KBM-7 (cell line): Measurements from ENCODE around the gene FJX1.
A peak's percentile ranks its signal among the peaks of the same experiment; 100 is the strongest.

Source experiments
- DNase-seq: peaks from one replicate; pipeline ENCODE4 v3.0.0-alpha.2; 2015
- in situ Hi-C: fragments of 300-500 bp; cut with MboI; formaldehyde crosslinking; loops from 2 replicates; pipeline ENCODE4 v1.14.3; 2020; ENCODE audit warnings: low sequenced_read_pairs, low pct_unique_long_range_greater_than_20kb, mixed read lengths

Gene FJX1

DNA sequence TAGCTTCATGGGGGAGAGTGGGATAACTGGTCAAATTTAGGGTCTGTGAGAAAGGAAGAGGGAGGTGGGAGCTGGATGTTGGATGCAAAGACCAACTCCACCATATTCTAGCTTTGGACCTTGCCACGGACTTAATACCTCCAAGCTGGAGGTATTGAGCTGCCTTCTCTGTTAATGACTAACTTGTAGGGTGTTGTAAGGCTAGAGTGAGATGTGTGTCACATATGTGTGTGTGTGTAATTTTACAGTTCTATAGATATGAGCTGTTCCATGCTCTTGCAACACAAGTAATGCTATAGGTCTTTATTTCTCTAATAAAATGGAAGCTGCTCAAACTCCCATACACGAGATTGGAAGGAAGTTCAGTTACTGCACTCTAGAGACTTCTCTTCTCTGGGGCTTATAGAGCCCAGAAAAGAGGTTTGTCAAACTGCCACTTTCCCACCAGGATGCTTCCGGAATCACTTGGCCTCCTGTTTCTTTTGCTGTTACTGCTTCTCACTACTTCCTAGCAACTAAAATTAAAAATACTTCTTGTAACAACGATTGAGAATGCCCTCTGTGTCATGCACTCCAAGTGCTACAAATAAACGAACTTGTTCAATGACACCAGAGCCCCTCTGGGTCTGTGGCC is 16.0 kb upstream of the FJX1 start:
- in situ Hi-C loops: loop anchor here (25.0 kb wide), 3 partner anchors 535 to 885 kb away; no protein-coding TSS in a partner anchor
- DNase-seq: no peak

DNA sequence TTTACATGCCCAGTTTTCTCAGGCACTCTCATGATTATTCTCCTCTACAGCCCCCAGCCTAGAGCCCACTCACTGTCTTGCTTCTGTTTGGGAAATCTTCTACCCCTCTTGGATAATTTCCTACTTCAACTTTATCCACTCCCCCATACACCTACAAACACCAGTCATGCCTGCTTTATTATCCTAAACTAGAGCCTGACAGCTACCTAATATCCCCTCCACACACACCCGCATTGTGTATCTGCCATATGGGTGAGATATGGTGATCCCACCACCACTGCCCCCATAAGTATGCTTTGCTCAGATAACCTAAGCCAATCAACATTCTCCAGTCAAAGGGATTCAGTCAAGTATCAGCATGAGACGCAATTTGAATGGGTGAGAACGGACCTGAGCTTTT is 15.3 kb upstream of the FJX1 start:
- no peak for DNase-seq
- in situ Hi-C loops: loop anchor here (25.0 kb wide), 3 partner anchors 534 to 884 kb away; no protein-coding TSS in a partner anchor

DNA sequence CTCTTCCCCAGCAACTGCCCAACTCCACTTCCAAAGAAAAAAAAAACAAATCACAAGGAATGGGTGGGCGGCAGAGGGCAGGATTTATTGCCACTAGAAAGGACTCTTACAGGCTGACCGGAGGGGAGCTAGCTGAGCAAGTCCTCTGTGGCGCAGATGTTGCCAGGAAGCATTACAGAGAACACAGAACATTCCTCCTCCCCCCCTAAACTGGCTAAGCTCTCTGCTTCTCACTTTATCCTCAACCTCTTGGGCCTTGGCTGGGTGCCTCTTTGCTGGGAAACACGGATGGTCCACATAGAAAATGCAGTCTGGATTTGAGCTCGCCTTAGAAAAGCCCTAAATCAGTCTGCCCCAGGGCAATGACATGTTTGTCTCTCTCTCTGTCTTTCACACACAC is 12.6 kb upstream of the FJX1 start:
- no peak for DNase-seq
- in situ Hi-C loops: loop anchor here (25.0 kb wide), 3 partner anchors 532 to 882 kb away; no protein-coding TSS in a partner anchor

DNA sequence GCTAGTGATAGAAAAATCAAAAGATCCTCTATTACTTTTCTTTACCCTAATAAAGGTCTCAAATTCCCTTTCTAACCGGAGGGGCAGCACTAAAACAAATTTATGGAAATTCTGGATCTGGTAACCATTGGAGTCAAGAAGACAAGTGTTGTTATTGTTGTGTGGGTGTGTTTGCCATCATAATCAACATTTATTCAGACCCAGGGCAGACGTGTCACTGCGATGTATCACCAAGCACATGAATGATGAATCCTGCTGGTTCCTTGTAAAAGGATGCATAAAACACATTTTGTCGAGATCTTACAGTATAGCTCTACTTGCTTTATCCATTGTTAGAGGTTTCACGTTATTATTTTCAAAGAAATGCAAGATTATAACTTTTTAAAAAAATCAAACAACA is 12.1 kb upstream of the FJX1 start:
- no peak for DNase-seq
- in situ Hi-C loops: loop anchor here (25.0 kb wide), 3 partner anchors 531 to 881 kb away; no protein-coding TSS in a partner anchor

DNA sequence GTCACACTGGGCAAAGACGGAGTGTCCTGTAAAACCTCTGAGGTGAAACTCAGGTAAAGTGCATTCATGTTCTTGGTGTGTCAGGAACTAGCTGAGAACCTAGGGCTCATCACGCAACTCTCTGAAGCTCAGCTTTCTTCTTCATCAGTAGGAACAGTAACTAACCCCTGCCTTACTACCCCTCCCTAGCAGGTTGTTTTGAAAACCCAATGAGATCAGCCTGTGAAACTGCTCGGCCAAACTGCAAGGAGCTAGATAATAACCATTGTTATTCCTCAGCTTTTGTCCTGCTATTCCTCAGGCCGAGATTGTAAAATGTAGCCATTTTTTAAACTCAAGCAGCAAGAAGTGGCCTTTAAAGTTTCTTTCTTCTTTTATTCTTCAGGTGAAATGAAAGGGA is 9.8 kb upstream of the FJX1 start:
- DNase-seq: no peak
- in situ Hi-C loops: loop anchor here (25.0 kb wide), 3 partner anchors 529 to 879 kb away; no protein-coding TSS in a partner anchor

DNA sequence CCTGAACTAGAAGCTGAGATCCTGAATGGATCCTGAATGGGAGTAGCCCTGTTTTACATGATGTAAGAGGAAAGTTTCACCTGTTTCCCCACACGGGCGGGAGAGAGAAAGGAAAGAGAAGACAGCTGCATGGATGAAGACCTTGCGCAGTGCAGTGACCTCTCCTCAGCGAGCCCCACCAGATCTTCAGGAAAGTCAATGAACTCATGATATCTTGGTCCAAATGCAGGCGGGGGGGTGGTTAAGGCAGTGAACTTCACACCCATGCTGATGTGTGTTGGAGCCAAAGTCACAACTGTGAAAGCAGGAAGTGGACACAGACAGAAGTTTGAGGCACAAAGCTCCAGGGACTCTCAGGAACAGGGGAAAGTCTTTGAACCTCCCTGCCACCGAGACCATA is 8.6 kb upstream of the FJX1 start:
- in situ Hi-C loops: loop anchor here (25.0 kb wide), 3 partner anchors 528 to 878 kb away; no protein-coding TSS in a partner anchor
- DNase-seq: no peak

DNA sequence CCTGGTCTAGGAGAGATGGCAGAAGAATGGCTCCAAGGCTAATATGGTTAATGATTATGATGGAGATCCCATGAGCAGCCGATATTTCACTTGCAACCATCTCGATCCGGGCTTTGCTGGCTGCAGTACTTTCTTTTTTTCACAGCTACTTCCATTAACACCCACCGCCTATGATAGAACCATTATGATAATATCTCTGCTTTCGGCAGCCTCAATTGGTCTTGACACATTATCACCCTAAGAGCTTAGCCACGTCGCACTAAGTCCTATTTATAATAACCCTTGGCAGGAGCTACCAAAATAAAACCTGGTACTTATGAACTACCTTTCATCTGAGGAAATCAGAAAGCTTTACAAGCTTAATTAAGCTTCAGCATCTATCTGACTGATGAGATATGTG is 7.6 kb upstream of the FJX1 start:
- in situ Hi-C loops: loop anchor here (25.0 kb wide), 3 partner anchors 527 to 877 kb away; no protein-coding TSS in a partner anchor
- DNase-seq: no peak

DNA sequence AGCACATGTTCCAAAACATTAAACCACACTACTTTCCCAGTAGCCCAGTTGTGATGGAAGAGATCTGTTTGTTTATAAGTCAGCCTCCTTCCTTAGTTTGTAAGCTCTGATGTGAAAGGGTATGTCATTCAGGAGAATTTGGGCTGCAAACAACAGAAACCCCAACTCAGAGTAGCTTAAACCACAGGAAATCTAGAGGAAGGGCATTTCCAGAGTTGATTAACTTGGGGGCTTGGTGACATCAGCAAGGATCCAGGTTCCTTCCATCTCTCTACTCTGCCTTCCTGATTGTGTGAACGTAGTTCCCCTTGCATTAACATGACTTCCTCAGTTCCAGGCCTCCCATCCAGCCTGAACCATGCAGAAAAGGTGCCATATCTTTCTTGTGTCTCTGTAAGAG is 6.5 kb upstream of the FJX1 start:
- in situ Hi-C loops: loop anchor here (25.0 kb wide), 3 partner anchors 526 to 876 kb away; no protein-coding TSS in a partner anchor
- no peak for DNase-seq

DNA sequence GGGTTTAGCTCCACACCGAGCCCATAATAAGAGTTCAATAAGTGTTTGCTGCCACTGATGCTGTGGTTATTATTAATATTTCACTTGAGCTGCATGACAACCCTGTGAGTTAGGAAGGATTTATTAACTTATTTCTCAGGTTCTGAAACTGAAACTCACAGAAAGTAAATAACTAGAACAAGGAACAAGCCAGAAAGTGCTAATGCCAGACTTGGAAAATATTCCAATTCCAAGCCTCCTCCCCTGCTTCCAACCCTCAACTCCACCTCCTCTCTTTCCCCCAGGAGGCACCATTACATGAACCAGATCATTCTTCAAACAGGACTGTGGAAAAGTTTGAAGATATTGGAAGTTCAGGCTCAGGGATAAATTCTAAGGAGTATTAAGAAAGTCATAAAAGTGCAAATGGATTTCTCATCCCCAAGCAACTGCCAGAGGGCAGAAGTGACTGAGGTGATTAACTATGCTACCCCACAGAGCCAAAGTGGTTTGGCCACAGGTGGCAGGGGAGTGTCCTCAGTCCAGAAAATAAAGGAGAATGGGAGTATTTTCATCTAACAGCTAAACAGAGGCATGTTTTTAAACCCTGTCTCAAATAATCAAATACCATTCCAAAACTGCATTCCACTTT is 3.2 kb upstream of the FJX1 start:
- no peak for DNase-seq
- in situ Hi-C loops: loop anchor here (25.0 kb wide), 3 partner anchors 522 to 872 kb away; no protein-coding TSS in a partner anchor

DNA sequence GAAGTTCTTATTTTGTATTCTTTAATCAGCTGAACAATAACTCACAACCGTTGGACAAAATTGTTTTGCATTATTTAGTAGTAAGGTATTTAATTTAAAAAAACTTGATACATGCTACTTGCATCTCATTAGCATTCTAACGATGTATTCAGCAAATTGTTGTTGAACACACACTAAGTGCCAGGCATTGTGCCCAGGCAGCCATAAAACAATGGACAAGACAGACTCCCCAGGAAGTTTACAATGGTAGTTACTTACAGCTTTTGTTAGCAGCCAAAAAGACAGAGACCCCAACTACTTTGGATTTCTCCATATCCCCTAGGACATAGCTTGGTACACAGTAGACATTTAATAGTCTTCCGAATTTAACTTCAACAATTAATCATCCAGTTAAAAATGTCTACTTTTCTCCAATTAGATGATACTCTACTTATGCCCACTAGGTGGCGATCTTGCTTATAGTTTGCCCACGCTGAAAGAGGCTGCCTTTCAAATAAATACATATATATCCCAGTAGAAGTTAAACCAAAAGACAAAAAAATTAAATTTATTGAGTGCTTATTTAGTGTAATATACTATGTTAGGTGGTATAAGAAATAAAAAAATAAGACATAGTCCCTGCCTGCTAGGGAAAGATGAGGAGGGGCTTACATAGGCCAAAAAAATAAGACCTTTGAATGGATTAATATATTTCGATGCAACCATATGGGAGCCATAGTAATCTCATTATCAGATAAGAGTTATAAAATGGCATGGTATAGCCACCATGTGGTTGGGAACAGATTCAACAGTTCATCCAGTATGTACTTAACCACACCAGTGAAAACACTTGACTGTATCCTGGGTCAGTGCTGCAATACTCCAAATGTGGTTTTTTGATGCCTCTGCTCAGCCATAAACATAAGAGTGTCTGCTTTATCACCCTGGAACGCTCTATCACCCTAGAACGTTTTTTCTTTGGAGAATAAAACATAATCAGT is 2.0 kb upstream of the FJX1 start:
- peak; percentile 51 for DNase-seq
- in situ Hi-C loops: loop anchor here (25.0 kb wide), 3 partner anchors 521 to 871 kb away; no protein-coding TSS in a partner anchor

DNA sequence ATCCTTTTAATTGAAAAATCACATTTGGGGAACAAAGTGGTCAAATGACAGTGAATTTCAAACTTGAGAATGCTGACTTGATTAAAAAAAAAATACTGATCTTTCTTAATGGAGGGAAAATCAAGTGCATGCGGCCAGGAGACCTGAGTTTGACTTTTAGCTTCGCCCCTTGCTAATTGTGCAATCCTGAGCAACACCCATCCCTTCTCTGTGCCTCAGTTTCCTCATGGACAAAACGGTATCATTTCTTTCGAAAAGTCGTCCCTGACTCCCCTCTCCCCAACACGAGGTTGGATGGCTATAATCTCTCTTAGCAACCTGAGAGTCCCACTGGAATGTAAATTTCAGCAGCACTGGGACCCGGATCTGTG is 959 bp upstream of the FJX1 start:
- in situ Hi-C loops: loop anchor here (25.0 kb wide), 3 partner anchors 520 to 870 kb away; no protein-coding TSS in a partner anchor
- DNase-seq: no peak

DNA sequence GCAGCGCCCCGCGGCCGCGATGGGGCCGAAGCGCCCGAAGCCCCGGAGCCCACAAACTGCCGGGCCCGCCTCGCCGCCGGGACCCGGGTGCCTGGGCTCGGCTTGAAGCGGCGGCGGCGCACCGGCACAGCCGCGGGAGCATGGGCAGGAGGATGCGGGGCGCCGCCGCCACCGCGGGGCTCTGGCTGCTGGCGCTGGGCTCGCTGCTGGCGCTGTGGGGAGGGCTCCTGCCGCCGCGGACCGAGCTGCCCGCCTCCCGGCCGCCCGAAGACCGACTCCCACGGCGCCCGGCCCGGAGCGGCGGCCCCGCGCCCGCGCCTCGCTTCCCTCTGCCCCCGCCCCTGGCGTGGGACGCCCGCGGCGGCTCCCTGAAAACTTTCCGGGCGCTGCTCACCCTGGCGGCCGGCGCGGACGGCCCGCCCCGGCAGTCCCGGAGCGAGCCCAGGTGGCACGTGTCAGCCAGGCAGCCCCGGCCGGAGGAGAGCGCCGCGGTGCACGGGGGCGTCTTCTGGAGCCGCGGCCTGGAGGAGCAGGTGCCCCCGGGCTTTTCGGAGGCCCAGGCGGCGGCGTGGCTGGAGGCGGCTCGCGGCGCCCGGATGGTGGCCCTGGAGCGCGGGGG is 346 bp downstream of the FJX1 start:
- DNase-seq: no peak
- in situ Hi-C loops: loop anchor here (25.0 kb wide), 3 partner anchors 519 to 869 kb away; no protein-coding TSS in a partner anchor

DNA sequence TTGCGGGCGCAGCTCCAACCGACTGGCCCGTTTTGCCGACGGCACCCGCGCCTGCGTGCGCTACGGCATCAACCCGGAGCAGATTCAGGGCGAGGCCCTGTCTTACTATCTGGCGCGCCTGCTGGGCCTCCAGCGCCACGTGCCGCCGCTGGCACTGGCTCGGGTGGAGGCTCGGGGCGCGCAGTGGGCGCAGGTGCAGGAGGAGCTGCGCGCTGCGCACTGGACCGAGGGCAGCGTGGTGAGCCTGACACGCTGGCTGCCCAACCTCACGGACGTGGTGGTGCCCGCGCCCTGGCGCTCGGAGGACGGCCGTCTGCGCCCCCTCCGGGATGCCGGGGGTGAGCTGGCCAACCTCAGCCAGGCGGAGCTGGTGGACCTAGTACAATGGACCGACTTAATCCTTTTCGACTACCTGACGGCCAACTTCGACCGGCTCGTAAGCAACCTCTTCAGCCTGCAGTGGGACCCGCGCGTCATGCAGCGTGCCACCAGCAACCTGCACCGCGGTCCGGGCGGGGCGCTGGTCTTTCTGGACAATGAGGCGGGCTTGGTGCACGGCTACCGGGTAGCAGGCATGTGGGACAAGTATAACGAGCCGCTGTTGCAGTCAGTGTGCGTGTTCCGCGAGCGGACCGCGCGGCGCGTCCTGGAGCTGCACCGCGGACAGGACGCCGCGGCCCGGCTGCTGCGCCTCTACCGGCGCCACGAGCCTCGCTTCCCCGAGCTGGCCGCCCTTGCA is 1.0 kb downstream of the FJX1 start:
- in situ Hi-C loops: loop anchor here (25.0 kb wide), 3 partner anchors 518 to 868 kb away; no protein-coding TSS in a partner anchor
- peak; percentile 57 for DNase-seq

DNA sequence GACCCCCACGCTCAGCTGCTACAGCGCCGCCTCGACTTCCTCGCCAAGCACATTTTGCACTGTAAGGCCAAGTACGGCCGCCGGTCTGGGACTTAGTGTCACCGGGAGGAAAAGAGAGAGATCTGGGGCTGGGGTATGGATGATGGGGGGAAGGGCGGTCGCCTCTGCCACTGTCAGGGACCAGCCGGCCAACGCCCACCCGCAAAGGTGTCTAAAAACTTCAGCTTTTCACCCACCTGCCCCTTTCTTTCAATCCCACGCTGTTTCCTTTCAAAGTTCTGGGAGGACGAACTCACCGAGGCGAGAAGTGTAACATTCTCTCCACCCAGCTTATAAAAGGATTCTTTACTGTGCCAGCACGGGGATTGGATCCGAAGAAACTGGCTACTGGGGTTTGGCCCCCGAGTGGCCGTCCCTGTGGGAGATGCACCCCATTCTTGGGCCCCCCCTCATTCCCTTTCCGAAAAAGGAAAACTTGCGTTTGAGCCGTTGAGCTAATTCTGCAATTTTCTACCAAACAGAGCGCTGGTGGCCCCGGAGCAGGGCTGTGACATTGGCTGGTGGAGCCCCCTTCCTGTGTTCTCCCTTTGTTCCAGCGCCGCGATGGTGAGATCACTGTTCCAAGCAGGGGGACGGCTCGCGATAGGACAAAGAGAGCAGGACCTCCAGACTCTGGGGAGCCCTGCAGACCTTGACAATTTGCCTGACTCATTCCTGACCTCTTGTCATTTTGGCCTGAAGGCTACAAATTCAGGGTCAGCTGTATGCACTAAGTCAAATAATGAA is 1.8 kb downstream of the FJX1 start:
- DNase-seq: peak; percentile 32
- in situ Hi-C loops: loop anchor here (25.0 kb wide), 3 partner anchors 517 to 867 kb away; no protein-coding TSS in a partner anchor

DNA sequence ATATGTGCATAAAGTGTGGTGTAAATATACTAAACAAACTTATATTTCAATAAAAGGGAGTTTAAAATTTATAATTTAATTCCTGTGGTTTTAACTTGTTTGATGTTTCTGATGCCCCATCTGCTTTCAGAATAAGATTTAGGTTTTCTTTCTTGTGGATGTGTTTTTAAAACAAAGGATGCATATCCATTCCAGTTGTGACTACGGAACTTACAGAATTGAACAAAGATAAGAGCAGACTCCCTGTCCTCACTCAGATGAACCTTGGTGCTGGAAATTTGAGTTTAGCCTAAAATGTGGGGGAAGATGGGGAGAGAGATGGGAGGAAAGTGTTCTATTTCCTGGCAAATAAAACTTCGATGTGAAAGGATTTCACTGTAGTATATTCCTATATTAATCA is 2.5 kb downstream of the FJX1 start:
- in situ Hi-C loops: loop anchor here (25.0 kb wide), 3 partner anchors 517 to 867 kb away; no protein-coding TSS in a partner anchor
- DNase-seq: no peak

DNA sequence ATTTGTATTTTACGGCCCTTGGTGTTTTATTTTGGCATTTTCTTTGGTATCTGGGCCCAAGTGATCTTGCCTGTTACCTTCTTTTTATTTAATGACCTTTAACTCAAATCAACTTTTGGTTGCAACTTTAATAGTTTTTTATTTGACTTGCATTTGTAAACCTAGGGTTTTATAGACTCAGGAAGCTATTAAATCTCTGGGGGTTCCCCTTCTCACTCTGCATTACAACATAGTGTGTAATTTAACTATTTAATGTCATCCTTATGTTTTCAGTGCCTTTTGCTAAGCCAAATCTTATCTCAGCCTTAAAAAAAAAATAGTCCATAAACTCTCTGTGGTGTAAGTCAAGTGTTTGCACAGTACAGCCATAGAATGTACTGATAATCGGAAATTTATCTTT is 3.4 kb downstream of the FJX1 start:
- DNase-seq: no peak
- in situ Hi-C loops: loop anchor here (25.0 kb wide), 3 partner anchors 516 to 866 kb away; no protein-coding TSS in a partner anchor

DNA sequence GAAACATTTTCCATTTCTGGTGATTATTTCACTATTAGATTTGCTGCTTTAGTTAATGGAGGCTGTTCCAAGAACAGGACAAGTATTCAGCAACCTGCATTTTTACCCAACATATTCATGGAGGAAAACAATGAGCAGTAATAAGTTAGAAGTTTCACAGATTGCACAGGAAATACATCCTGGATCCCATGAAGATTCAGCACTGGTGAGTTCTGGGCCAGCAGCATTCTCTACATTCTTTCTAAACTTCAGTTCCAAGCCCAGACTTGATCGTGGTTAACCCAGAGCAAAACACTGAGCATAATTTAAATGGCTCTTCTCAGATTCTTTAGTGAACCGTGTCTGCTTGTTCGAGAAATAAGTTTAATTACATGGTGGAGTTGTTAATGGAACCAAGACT is 3.8 kb downstream of the FJX1 start:
- in situ Hi-C loops: loop anchor here (25.0 kb wide), 3 partner anchors 515 to 865 kb away; no protein-coding TSS in a partner anchor
- no peak for DNase-seq
